DMS114 treated with DMSO at 0.1 percent for 48 hours (cell line): ENCODE results near the gene CELSR1.
"Not testable (repeated sequence)": the region's sequence is repeated elsewhere in the genome, so short reads cannot be mapped to it uniquely, and the experiment has no call there.

Source experiments
- DNase-seq: peaks from one replicate; lab custom pipeline; 2025; ENCODE audit not compliant: unreplicated experiment; lab: John Stamatoyannopoulos, UW

CELSR1 gene

GRCh38 chr22:46513908-46514550, 23.4 kb downstream of the CELSR1 start:
- DNase-seq: no peak

- DNase-seq: no peak
These were observed 24.7 kb downstream of the CELSR1 start for GRCh38 chr22:46512683-46513082.

- no peak for DNase-seq
These were observed 25.4 kb downstream of the CELSR1 start for GRCh38 chr22:46512039-46512370.

- DNase-seq: no peak
These were observed 26.0 kb downstream of the CELSR1 start for GRCh38 chr22:46511151-46512038.

- DNase-seq: no peak
These were observed 27.9 kb downstream of the CELSR1 start for GRCh38 chr22:46509416-46510089.

GRCh38 chr22:46508491-46508999, 28.9 kb downstream of the CELSR1 start:
- DNase-seq: no peak

- DNase-seq: no peak
These were observed 29.7 kb downstream of the CELSR1 start for GRCh38 chr22:46507451-46508425.

GRCh38 chr22:46504584-46504983, 32.8 kb downstream of the CELSR1 start:
- DNase-seq: no peak

GRCh38 chr22:46502440-46503175, 34.8 kb downstream of the CELSR1 start:
- no peak for DNase-seq

- no peak for DNase-seq
These were observed 35.7 kb downstream of the CELSR1 start for GRCh38 chr22:46501701-46502100.

GRCh38 chr22:46501265-46501664, 36.2 kb downstream of the CELSR1 start:
- not testable (repeated sequence) for DNase-seq

GRCh38 chr22:46500201-46500600, 37.2 kb downstream of the CELSR1 start:
- DNase-seq: no peak

GRCh38 chr22:46499805-46500189, 37.6 kb downstream of the CELSR1 start:
- DNase-seq: no peak

GRCh38 chr22:46491946-46492345, 45.5 kb downstream of the CELSR1 start:
- no peak for DNase-seq

GRCh38 chr22:46490538-46490937, 46.9 kb downstream of the CELSR1 start:
- DNase-seq: no peak

GRCh38 chr22:46486996-46487717, 50.3 kb downstream of the CELSR1 start:
- no peak for DNase-seq

- no peak for DNase-seq
These were observed 52.4 kb downstream of the CELSR1 start for GRCh38 chr22:46484861-46485595.

- DNase-seq: no peak
These were observed 53.1 kb downstream of the CELSR1 start for GRCh38 chr22:46484156-46484860.
